ENCODE data around the gene C10orf95. TPM values are rescaled to one million over a fixed set of nuclear protein-coding genes. Genes with fewer than 3 reads are reported as not detected.

Gene C10orf95
- total and polyA plus RNA-seq, 2 of the 13 experiments (the other 11 are each of a cell fraction or from before 2014, with no cell fraction given), result 0.05 to 0.07 TPM

DNA sequence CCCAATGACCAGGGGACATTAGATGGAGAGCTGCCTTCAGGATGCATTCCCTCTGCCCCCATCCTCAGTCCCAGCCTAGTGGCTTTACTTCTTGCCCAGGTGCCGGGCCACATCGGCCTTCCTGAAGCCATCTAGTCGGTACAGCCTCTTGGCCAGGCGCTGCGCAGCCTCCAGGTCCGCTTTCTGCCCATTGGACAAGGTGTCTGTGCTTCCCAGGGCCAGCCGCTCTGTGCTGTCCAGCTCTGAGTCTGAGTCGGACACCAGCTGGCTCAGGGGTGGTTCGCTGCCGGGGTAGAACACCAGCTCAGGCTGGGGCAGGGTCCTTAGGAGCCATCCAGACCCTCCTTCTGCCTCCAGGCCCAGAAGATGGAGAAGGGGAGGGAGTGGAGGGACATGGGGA, 39.0 kb downstream of the C10orf95 start:
- no TSS peak for BruUV-seq (replicated peaks)
- ChIA-PET CTCF (ENCODE audit: low intra/inter-chr PET ratio, low total read pairs) (no interaction called here), POLR2A (no interaction called here)
- Histone ChIP-seq H3K9ac (ENCODE audit: insufficient read depth, low read depth, low read length) (no peak overlapping the region), H3K4me2 (ENCODE audit: low read depth, low read length) (no peak overlapping the region), H3K4me3 (replicated peaks in 1 of 3; ENCODE audit: insufficient read depth in 1 of 3, low read depth in 2 of 3, low read length in 3 of 3) (no peak overlapping the region), H4K20me1 (ENCODE audit: insufficient read depth, low read length) (peaks cover 4% of the 10 kb centered on the region; the same call in 1 of the 2 replicates), H3K9me3 (ENCODE audit: low read length) (no peaks in the 10 kb centered on the region), H3K4me1 (ENCODE audit: insufficient read depth, low read length) (peaks cover 24% of the 10 kb centered on the region), H2AFZ (ENCODE audit: low read length) (no peak overlapping the region), H3K79me2 (ENCODE audit: insufficient read depth, low read length) (no peaks in the 10 kb centered on the region), H3K27me3 (ENCODE audit: control insufficient read depth in 1 of 2, insufficient read depth in 2 of 2, low read length in 2 of 2) (peaks cover 24 to 86% of the 10 kb centered on the region in 2 experiments), H3K36me3 (replicated peaks in 1 of 2; ENCODE audit: control insufficient read depth in 1 of 2, insufficient read depth in 2 of 2, low read length in 2 of 2) (no peaks in the 10 kb centered on the region), H3K27ac (ENCODE audit: extremely low read length, insufficient read depth, low read length) (no peak overlapping the region)
- no peak for TF ChIP-seq RBAK (CRISPR knock-in tag; IDR thresholded peaks at IDR 0.05)
- TF ChIP-seq SP5 (CRISPR knock-in tag; IDR thresholded peaks at IDR 0.05; ENCODE audit: borderline replicate concordance, low read depth), result no peak
- TF ChIP-seq, protein P1, sequence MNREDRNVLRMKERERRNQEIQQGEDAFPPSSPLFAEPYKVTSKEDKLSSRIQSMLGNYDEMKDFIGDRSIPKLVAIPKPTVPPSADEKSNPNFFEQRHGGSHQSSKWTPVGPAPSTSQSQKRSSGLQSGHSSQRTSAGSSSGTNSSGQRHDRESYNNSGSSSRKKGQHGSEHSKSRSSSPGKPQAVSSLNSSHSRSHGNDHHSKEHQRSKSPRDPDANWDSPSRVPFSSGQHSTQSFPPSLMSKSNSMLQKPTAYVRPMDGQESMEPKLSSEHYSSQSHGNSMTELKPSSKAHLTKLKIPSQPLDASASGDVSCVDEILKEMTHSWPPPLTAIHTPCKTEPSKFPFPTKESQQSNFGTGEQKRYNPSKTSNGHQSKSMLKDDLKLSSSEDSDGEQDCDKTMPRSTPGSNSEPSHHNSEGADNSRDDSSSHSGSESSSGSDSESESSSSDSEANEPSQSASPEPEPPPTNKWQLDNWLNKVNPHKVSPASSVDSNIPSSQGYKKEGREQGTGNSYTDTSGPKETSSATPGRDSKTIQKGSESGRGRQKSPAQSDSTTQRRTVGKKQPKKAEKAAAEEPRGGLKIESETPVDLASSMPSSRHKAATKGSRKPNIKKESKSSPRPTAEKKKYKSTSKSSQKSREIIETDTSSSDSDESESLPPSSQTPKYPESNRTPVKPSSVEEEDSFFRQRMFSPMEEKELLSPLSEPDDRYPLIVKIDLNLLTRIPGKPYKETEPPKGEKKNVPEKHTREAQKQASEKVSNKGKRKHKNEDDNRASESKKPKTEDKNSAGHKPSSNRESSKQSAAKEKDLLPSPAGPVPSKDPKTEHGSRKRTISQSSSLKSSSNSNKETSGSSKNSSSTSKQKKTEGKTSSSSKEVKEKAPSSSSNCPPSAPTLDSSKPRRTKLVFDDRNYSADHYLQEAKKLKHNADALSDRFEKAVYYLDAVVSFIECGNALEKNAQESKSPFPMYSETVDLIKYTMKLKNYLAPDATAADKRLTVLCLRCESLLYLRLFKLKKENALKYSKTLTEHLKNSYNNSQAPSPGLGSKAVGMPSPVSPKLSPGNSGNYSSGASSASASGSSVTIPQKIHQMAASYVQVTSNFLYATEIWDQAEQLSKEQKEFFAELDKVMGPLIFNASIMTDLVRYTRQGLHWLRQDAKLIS (CRISPR knock-in tag; IDR thresholded peaks at IDR 0.05), result no peak
- TF ChIP-seq THYN1 (CRISPR knock-in tag; IDR thresholded peaks at IDR 0.05; ENCODE audit: borderline replicate concordance, low read depth), result no peak
- no peak for TF ChIP-seq ZNF160 (CRISPR knock-in tag; IDR thresholded peaks at IDR 0.05)
- no peak for TF ChIP-seq ZNF451 (CRISPR knock-in tag; IDR thresholded peaks at IDR 0.05)
- no peak for TF ChIP-seq MTF2 (CRISPR knock-in tag; IDR thresholded peaks at IDR 0.05; ENCODE audit: borderline replicate concordance)
- TF ChIP-seq NFIC (IDR thresholded peaks at IDR 0.05; ENCODE audit: low read length), result no peak
- TF ChIP-seq, protein P2, sequence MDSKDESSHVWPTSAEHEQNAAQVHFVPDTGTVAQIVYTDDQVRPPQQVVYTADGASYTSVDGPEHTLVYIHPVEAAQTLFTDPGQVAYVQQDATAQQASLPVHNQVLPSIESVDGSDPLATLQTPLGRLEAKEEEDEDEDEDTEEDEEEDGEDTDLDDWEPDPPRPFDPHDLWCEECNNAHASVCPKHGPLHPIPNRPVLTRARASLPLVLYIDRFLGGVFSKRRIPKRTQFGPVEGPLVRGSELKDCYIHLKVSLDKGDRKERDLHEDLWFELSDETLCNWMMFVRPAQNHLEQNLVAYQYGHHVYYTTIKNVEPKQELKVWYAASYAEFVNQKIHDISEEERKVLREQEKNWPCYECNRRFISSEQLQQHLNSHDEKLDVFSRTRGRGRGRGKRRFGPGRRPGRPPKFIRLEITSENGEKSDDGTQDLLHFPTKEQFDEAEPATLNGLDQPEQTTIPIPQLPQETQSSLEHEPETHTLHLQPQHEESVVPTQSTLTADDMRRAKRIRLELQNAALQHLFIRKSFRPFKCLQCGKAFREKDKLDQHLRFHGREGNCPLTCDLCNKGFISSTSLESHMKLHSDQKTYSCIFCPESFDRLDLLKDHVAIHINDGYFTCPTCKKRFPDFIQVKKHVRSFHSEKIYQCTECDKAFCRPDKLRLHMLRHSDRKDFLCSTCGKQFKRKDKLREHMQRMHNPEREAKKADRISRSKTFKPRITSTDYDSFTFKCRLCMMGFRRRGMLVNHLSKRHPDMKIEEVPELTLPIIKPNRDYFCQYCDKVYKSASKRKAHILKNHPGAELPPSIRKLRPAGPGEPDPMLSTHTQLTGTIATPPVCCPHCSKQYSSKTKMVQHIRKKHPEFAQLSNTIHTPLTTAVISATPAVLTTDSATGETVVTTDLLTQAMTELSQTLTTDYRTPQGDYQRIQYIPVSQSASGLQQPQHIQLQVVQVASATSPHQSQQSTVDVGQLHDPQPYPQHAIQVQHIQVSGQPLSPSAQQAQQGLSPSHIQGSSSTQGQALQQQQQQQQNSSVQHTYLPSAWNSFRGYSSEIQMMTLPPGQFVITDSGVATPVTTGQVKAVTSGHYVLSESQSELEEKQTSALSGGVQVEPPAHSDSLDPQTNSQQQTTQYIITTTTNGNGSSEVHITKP (CRISPR knock-in tag; IDR thresholded peaks at IDR 0.05; ENCODE audit: low read depth), result no peak
- ATAC-seq, result no peak
- in situ Hi-C loops (cut with HindIII; ENCODE audit: extremely low pct_ligation_motif_present, low pct_unique_long_range_greater_than_20kb) (no loop called here), intact Hi-C loops (cut with micrococcal nuclease; ENCODE audit: unreplicated experiment) (no loop called here)
- FAIRE-seq, result no peak
- WGBS (ENCODE audit: low lambda C conversion rate), result no CpG with 5 or more reads among the region's 10 CpGs
- no peak for DNase-seq (ENCODE audit: low spot score)
